AG04450 (cell line): Measurements from ENCODE around the gene IL22. TPM values are rescaled to one million over a fixed set of nuclear protein-coding genes. Genes with fewer than 3 reads are reported as not detected.

Experiments used
- CTCF ChIA-PET: fragments of 300-600, 350-600 bp; formaldehyde crosslinking; extraction: SDS; loops from one replicate; lab custom pipeline; 2022; ENCODE audit warnings: antibody characterized with exemption, inconsistent platforms; lab: Charles Lee
- POLR2A ChIA-PET: fragments of 350-600 bp; formaldehyde crosslinking; extraction: SDS; loops from one replicate; lab custom pipeline; 2021; ENCODE audit warnings: antibody characterized with exemption, inconsistent platforms; lab: Yijun Ruan, JAX
- DNase-seq: peaks from one replicate; pipeline ENCODE4 v3.0.0-alpha.2; 2011; ENCODE audit warnings: low read depth, low spot score
- H3K27ac ChIP-seq: one replicate; pipeline ENCODE4 v1.5.1; 2012; ENCODE audit warnings: low read depth, low read length, control low read depth
- H3K27me3 ChIP-seq: one replicate; pipeline ENCODE4 v1.6.0; 2012; ENCODE audit warnings: low read length; ENCODE audit not compliant: control insufficient read depth, insufficient read depth
- H3K4me3 ChIP-seq: 2 replicates; pipeline ENCODE4 v1.5.1; 2011; ENCODE audit warnings: mild to moderate bottlenecking, low read depth, low read length, control low read depth
- H3K9me3 ChIP-seq: 2 replicates; pipeline ENCODE4 v1.5.1; 2012; ENCODE audit warnings: low read length; ENCODE audit not compliant: control insufficient read depth, insufficient read depth
- CTCF ChIP-seq: IDR thresholded peaks from 2 replicates; pipeline ENCODE4 v1.5.1; 2011; ENCODE audit warnings: low read depth, low read length, control low read depth, inconsistent platforms
- polyA plus RNA-seq: library from polyadenylated mRNA; depleted of rRNA; stranded (reverse); fragments of >200 nt; gene quantifications from 2 replicates; pipeline ENCODE4 v1.2.3, GENCODE V29; 2011

The IL22 gene
- polyA plus RNA-seq, 1 experiment, result not detected

GRCh38 chr12:68227356-68227755 lies 26.0 kb downstream of the IL22 start:
- Histone ChIP-seq H3K27me3 (no peaks in the 10 kb centered on the region), H3K27ac (no peak overlapping the region), H3K4me3 (no peak overlapping the region), H3K9me3 (no peaks in the 10 kb centered on the region)
- ChIA-PET POLR2A (no interaction called here), CTCF (no interaction called here)
- TF ChIP-seq CTCF, result no peak
- DNase-seq, result no peak

GRCh38 chr12:68225576-68226476 lies 27.6 kb downstream of the IL22 start, which contains the start of gene IL26:
Gene IL26, minus strand, starts transcription at chr12:68225810. Its CDS starts 54 bp downstream, at chr12:68225756.
- no peak for TF ChIP-seq CTCF
- CTCF ChIA-PET, result interaction anchor here (0.6 to 0.7 kb wide), 2 partner anchors 91 to 470 kb away, joined by 3 to 9 read pairs; no protein-coding TSS in a partner anchor
- H3K4me3 ChIP-seq, result no peak within 1 kb of the TSS
- H3K27me3 ChIP-seq, result no peaks in the 10 kb centered on the region
- POLR2A ChIA-PET, result no interaction called here
- no peaks in the 10 kb centered on the region for H3K9me3 ChIP-seq
- no peak for DNase-seq
- no peak within 1 kb of the TSS for H3K27ac ChIP-seq

- no peak for TF ChIP-seq CTCF
- no peak overlapping the region for H3K27ac ChIP-seq
- no peak overlapping the region for H3K4me3 ChIP-seq
- ChIA-PET CTCF (interaction anchor here (0.6 to 4.5 kb wide), 9 partner anchors 9 to 869 kb away, joined by 3 to 193 read pairs (median 18); no protein-coding TSS in a partner anchor), POLR2A (interaction anchor here (0.5 kb wide), 1 partner anchor 300 kb away, joined by 4 read pairs; no protein-coding TSS in a partner anchor)
- H3K27me3 ChIP-seq, result no peaks in the 10 kb centered on the region
- no peaks in the 10 kb centered on the region for H3K9me3 ChIP-seq
- no peak for DNase-seq
Measured at GRCh38 chr12:68224613-68225285, 28.7 kb downstream of the IL22 start.

- H3K27me3 ChIP-seq, result no peaks in the 10 kb centered on the region
- peak; percentile 92 for TF ChIP-seq CTCF
- H3K9me3 ChIP-seq, result no peaks in the 10 kb centered on the region
- CTCF ChIA-PET, result interaction anchor here (0.5 to 4.5 kb wide), 59 partner anchors 8 to 1042 kb away, joined by 3 to 193 read pairs (median 4); partner anchors contain the start of genes MDM1, NUP107 and RAP1B
- no peak overlapping the region for H3K27ac ChIP-seq
- POLR2A ChIA-PET, result no interaction called here
- peak; percentile 82 for DNase-seq
- peak overlapping the region; percentile 38 for H3K4me3 ChIP-seq
Measured at GRCh38 chr12:68223067-68223747, 30.2 kb downstream of the IL22 start.
